ENCODE results near the gene HBG1. TPM values are rescaled to one million over a fixed set of nuclear protein-coding genes. Genes with fewer than 3 reads are reported as not detected.

The HBG1 gene
- total and polyA plus RNA-seq, 3 donors from 2014 or later, result not detected

DNA sequence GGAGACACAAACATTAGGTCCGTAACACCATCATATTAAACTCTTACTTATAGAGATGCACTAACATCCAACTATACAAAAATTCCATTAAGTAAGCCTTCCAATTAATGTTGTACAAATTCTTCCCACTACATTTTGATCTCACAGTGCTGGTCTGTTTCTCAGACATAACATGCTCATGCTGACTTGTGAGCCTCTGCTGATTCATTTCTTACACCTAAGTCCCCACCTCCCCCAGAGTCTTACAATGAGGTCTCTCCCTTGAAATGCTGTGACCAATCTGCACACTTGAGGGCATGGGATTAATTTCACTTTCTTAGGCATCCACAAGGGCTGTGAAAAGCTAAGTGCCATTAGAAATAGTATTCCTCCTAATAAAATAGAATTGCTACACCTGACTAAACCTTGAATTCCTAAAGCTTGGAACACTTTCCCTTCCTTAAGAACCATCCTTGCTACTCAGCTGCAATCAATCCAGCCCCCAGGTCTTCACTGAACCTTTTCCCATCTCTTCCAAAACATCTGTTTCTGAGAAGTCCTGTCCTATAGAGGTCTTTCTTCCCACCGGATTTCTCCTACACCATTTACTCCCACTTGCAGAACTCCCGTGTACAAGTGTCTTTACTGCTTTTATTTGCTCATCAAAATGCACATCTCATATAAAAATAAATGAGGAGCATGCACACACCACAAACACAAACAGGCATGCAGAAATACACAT, 2.0 kb downstream of the HBG1 start:
- Histone ChIP-seq H3K9me3 (no peaks in the 10 kb centered on the region), H3K36me3 (ENCODE audit: low read depth, missing control alignments) (no peaks in the 10 kb centered on the region), H3K4me3 (no peak overlapping the region), H3K27me3 (no peaks in the 10 kb centered on the region), H3K27ac (no peak overlapping the region), H3K4me1 (no peaks in the 10 kb centered on the region)
- WGBS, 2 donors, result 47 to 52% methylated on average over 3 of the region's 3 CpGs
- intact Hi-C loops (cut with DNase I; ENCODE audit: low total_unique reads), result no loop called here
- TF ChIP-seq, protein P1, sequence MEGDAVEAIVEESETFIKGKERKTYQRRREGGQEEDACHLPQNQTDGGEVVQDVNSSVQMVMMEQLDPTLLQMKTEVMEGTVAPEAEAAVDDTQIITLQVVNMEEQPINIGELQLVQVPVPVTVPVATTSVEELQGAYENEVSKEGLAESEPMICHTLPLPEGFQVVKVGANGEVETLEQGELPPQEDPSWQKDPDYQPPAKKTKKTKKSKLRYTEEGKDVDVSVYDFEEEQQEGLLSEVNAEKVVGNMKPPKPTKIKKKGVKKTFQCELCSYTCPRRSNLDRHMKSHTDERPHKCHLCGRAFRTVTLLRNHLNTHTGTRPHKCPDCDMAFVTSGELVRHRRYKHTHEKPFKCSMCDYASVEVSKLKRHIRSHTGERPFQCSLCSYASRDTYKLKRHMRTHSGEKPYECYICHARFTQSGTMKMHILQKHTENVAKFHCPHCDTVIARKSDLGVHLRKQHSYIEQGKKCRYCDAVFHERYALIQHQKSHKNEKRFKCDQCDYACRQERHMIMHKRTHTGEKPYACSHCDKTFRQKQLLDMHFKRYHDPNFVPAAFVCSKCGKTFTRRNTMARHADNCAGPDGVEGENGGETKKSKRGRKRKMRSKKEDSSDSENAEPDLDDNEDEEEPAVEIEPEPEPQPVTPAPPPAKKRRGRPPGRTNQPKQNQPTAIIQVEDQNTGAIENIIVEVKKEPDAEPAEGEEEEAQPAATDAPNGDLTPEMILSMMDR (IDR thresholded peaks at IDR 0.05), result no peak
- TF ChIP-seq POLR2A (IDR thresholded peaks at IDR 0.05), result no peak
- DNase-seq, result no peak

DNA sequence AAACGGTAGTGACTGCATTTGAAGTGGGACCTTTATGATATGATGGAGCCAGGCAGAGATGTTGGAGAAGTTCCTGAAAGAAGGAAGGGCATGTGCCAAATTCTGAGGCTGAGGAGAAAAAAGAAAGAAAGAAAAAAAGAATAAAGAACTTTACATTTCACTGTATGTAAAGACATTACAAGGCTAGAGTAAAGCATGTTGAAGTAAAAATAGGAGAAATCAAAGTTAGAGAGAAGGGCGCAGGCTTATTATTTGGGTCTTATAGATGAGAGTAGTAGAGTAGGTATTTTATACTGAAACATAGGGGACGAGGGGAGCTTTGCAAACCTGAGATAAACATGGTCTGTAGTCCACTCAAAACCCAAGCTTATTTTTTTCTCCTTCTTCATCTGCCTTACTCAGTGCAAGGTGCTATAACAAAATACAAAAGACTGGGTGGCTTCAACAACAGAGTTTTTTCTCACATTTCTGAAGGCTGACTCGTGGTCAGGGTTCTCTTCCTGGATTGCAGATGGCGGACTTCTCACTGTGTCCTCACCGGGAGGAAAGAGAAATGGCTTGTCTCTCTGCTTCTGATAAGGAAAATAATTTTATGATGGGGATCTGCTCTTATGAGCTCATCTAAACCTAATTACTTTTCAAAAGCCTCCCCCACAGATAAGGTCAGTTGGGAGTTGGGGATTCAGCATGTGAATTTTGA, 2.7 kb downstream of the HBG1 start:
- H3K27ac ChIP-seq, result no peak overlapping the region
- no peaks in the 10 kb centered on the region for H3K9me3 ChIP-seq
- WGBS, 2 donors, result 64 to 65% methylated on average over 6 of the region's 6 CpGs

DNA sequence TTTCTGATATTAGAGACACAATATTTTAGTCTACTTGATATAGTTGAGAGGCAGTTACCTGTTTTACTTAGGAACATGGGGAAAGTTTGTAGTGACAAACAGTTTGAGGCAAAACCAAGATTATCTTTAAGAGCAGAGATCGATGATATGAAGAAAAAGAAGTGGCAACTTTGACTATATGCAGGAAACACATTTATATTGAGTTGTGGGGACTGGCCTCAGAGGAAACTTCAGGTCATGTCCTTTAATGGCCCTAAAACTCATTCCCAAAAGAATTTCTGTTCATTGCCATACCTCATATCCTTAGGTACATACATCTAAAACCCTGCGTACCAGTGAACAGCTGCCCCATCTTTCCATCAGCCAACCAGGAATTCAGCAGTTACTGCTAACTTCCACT, 4.5 kb downstream of the HBG1 start:
- Histone ChIP-seq H3K36me3 (ENCODE audit: low read depth, missing control alignments) (no peaks in the 10 kb centered on the region), H3K4me3 (no peak overlapping the region), H3K4me1 (no peaks in the 10 kb centered on the region), H3K27ac (no peak overlapping the region), H3K27me3 (no peaks in the 10 kb centered on the region), H3K9me3 (no peaks in the 10 kb centered on the region)
- 84 to 94% methylated on average over 2 of the region's 2 CpGs for WGBS, 2 donors
- intact Hi-C loops (cut with DNase I; ENCODE audit: low total_unique reads), result no loop called here
- DNase-seq, result no peak
- TF ChIP-seq, protein P1 (IDR thresholded peaks at IDR 0.05), result no peak
- no peak for TF ChIP-seq POLR2A (IDR thresholded peaks at IDR 0.05)

More for the DNA sequence above, 2.7 kb downstream of the HBG1 start:
- no peaks in the 10 kb centered on the region for H3K27me3 ChIP-seq
- H3K36me3 ChIP-seq (ENCODE audit: low read depth, missing control alignments), result no peaks in the 10 kb centered on the region
- no peak overlapping the region for H3K4me3 ChIP-seq
- H3K4me1 ChIP-seq, result no peaks in the 10 kb centered on the region
- intact Hi-C loops (cut with DNase I; ENCODE audit: low total_unique reads), result no loop called here
- DNase-seq, result no peak
- TF ChIP-seq, protein P1 (IDR thresholded peaks at IDR 0.05), result no peak
- no peak for TF ChIP-seq POLR2A (IDR thresholded peaks at IDR 0.05)

DNA sequence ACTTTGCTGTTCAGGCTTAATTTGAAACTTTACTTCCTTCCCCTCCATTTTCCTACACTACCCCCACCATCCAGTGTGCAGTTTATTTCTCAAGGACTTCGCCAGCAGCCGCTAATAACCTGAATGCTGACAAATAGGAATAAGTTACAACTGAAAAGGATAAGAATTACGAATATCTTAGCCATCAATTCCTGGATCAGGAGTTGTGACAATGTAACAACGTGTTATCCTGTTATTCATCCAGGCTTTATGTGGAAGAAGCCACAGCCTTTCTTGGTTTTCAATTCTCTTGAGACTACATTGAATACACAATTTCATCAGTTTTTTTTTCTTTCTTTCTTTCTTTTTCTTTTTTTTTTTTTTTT, 5.9 kb downstream of the HBG1 start:
- no peak for DNase-seq
- Histone ChIP-seq H3K9me3 (no peaks in the 10 kb centered on the region), H3K27me3 (no peaks in the 10 kb centered on the region), H3K36me3 (ENCODE audit: low read depth, missing control alignments) (no peaks in the 10 kb centered on the region), H3K4me1 (no peaks in the 10 kb centered on the region), H3K4me3 (no peak overlapping the region), H3K27ac (no peak overlapping the region)
- WGBS, 2 donors, result 68 to 77% methylated on average over 4 of the region's 4 CpGs
- intact Hi-C loops (cut with DNase I; ENCODE audit: low total_unique reads), result no loop called here
- no peak for TF ChIP-seq POLR2A (IDR thresholded peaks at IDR 0.05)
- TF ChIP-seq, protein P1 (IDR thresholded peaks at IDR 0.05), result no peak

All from testis (tissue), 3 donors.